Measurements from ENCODE around the gene RILPL1. TPM values are rescaled to one million over a fixed set of nuclear protein-coding genes. Genes with fewer than 3 reads are reported as not detected.

The RILPL1 gene
- total RNA-seq, 4 donors from 2014 or later: 7.3 to 24.7 (median 12.0) TPM

DNA sequence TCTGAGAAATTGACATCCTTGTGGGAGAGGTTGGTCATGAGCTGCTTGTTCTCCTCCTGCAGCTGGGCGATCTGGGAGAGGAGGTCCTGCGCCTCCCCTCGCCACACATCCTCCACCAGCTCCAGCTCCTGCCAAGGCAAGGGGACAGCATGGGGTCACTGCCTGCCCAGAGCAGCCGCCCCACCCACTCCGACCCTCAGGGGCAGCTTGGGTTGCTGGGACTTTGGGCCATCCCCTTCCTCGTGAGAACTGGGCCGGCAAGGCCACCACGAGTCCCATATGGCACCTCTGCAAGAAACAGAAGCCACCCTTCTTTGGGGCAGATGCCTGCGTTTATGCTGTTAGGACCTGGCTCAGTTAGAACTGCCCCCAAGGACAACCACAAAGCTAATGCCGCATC lies 10.0 kb downstream of the RILPL1 start:
- TF ChIP-seq, protein P1, sequence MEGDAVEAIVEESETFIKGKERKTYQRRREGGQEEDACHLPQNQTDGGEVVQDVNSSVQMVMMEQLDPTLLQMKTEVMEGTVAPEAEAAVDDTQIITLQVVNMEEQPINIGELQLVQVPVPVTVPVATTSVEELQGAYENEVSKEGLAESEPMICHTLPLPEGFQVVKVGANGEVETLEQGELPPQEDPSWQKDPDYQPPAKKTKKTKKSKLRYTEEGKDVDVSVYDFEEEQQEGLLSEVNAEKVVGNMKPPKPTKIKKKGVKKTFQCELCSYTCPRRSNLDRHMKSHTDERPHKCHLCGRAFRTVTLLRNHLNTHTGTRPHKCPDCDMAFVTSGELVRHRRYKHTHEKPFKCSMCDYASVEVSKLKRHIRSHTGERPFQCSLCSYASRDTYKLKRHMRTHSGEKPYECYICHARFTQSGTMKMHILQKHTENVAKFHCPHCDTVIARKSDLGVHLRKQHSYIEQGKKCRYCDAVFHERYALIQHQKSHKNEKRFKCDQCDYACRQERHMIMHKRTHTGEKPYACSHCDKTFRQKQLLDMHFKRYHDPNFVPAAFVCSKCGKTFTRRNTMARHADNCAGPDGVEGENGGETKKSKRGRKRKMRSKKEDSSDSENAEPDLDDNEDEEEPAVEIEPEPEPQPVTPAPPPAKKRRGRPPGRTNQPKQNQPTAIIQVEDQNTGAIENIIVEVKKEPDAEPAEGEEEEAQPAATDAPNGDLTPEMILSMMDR (IDR thresholded peaks at IDR 0.05; ENCODE audit: low read depth): no peak

DNA sequence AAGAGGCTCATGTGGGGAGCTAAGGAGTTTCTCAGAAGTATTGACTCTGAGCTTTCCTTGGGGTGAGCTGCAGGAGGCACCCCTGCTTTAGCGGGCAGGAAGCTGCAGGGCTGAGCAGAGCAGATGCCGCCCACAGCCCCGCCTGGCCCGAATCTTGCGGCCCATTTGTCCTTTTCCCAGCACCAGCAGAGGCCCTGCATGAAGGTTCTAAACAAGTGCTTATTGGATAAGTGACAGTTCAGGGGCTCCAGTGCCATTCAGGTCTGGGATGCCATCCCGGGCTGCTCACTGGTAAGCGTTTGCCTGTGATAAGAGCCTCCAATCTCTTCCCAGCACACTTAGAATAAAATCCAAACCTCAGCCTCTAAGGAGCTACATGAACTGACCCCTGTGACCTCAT lies 11.4 kb downstream of the RILPL1 start:
- TF ChIP-seq, protein P1 (IDR thresholded peaks at IDR 0.05; ENCODE audit: low read depth): no peak

DNA sequence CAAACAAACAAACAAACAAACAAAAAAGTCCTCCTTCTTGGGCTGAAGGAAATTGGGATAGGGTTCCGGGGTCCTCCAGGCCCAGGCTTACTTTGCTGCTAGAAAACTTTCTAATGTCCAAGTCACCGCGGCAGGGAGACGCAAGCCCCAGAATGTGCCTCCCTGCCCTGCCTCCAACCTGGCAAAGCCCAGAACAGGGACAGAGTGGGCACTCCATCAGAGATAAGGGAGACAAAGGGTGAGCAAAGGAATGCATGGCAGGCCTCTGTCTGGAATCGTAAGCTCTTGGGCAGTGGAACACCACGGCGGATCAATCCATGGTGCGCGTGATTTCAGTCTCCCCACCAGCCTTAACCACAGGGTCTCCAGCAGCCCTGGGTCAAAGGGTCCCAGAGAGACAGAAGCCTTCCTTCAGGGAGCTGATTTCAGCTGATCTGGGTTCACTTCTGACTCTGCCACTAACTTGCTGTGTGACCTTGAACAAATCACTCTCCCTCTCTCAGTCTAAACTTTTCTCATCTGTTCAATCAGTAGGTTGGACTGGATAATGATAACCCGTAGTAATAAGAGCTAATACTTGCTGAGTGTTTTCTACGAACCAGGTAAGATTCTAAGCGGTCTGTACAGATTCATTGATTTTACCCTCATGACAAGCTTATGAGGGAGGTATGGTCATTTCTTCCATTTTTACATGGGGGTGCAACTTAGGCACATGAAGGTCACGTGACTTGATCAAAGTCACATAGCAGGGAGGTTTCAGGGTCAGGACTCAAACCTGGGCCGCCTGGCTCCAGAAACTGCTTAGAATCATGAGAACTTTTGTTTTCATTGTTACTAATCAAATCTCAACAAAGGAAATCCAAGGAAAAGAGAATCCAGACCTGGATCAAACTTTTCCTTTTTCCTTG lies 12.7 kb downstream of the RILPL1 start:
- TF ChIP-seq, protein P1 (IDR thresholded peaks at IDR 0.05; ENCODE audit: low read depth): no peak

DNA sequence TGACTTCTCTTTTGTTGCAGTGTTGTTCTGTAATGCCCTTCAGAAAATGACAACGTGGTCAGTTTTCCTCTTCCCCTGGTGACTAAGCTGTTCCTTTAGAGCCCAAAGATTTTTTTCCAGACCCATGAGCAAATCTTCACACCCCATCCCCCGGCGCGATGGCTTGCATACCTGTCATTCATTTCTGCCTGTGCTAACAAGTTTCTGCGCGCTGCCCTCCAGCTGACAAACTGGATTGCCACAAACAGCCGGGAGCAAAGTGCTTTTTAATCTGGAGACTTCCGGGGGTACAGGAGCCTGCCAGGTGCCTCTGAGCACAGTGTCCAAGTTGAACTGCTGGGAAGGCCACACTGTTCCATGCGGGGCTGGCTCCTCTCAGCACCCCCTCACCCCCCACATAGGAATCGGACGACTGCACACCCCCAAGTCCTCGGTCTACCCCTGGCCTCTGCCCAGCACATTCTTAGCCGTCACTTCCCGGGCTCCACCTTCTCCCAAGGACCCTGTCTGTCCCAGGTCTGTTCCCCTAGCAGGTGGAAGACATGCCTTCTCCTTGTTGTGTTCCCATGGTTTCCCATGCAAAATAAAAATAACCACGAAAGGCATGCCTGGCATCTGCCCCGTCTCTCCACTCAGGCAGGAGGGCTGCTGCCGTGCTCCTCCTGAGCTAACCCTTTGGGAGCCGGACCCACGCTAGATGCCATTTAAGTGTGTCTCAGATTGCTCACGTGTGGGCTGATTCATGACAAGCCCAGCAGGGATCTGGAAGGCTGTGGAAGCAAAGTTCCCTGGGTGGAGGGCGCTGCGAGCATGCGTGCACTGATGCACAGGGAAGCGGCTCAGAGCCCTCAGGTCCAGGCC lies 14.1 kb downstream of the RILPL1 start:
- TF ChIP-seq, protein P1 (IDR thresholded peaks at IDR 0.05; ENCODE audit: low read depth): no peak

DNA sequence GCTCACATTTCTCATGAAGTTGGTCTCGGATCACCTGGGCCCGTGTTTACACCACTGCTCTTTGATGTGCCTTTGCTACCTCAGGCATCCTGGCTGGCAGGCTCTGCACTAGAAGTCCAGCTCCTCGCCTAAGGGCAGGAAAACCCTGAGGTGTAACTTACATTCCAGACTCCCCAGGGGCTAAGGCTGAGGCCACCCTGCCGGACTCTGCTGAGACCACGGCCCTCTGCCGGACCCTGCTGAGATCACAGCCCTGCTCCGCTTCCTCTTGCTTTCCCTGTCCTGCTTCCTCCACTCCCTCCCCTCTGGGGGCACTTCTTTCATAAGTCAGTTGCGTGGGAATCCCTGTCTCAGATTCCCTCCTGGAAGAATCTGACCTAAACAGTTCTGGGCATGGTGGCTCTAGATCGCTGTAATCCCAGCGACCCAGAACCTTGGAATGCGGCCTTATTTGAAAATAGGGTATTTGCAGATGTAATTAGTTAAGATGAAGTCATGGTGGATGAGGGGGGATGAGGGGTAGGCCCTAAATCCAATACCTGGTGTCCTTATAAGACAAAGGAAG lies 17.2 kb downstream of the RILPL1 start:
- TF ChIP-seq, protein P1 (IDR thresholded peaks at IDR 0.05; ENCODE audit: low read depth): no peak

DNA sequence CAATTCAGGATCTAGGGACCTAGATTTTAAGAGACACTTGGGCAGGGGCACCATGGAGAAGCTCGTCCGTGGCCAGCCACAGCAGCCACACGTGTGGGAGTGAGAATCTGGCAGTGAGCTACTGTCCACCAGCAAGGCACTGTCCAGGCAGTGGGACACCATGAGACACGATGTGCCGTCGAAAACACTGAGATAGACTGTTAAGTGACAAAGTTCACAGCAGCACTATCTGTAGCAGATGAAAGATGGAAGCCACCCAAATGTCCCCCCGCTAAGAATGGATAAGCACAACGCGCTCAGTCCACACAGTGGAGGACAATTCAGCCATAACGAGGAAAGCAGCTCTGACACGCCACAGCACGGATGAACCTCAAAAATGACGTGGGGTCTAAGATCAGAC lies 19.7 kb downstream of the RILPL1 start:
- TF ChIP-seq, protein P1 (IDR thresholded peaks at IDR 0.05; ENCODE audit: low read depth): no peak

Measured in subcutaneous adipose tissue (tissue), 4 donors.